ENCODE data around the gene CST9. TPM values are rescaled to one million over a fixed set of nuclear protein-coding genes. Genes with fewer than 3 reads are reported as not detected.
A peak's percentile ranks its signal among the peaks of the same experiment; 100 is the strongest.

The CST9 gene
- total and polyA plus RNA-seq, 2 of the 13 experiments (the other 11 are each of a cell fraction or from before 2014, with no cell fraction given) = 0.07 TPM; not detected in 1

GRCh38 chr20:23640671-23641667 lies 35.3 kb upstream of the CST9 start (continued):
- TF ChIP-seq ZNF136 (CRISPR knock-in tag; IDR thresholded peaks at IDR 0.05; ENCODE audit: low read depth) (no peak), ZNF550 (CRISPR knock-in tag; IDR thresholded peaks at IDR 0.05; ENCODE audit: borderline replicate concordance) (no peak), ZNF430 (CRISPR knock-in tag; IDR thresholded peaks at IDR 0.05) (no peak), AKNA (CRISPR knock-in tag; IDR thresholded peaks at IDR 0.05; ENCODE audit: borderline replicate concordance) (no peak), HMG20A (CRISPR knock-in tag; IDR thresholded peaks at IDR 0.05; ENCODE audit: borderline replicate concordance) (peak; percentile 73; the same call in 1 of the 2 replicates), SMAD9 (CRISPR knock-in tag; IDR thresholded peaks at IDR 0.05) (no peak), ZNF562 (CRISPR knock-in tag; IDR thresholded peaks at IDR 0.05; ENCODE audit: borderline replicate concordance) (no peak), RBFOX2 (IDR thresholded peaks at IDR 0.05; ENCODE audit: low read depth, low read length) (no peak), ZNF124 (CRISPR knock-in tag; IDR thresholded peaks at IDR 0.05) (peak; percentile 18; the same call in 1 of the 2 replicates), ZNF556 (CRISPR knock-in tag; IDR thresholded peaks at IDR 0.05; ENCODE audit: borderline replicate concordance) (0 out of 2 replicates have a peak, but pooled peaks have one; percentile 29), ZFP91 (CRISPR knock-in tag; IDR thresholded peaks at IDR 0.05; ENCODE audit: borderline replicate concordance) (no peak), STAG1 (CRISPR knock-in tag; IDR thresholded peaks at IDR 0.05) (peak; percentile 21; the same call in 1 of the 2 replicates), KLF16 (CRISPR knock-in tag; IDR thresholded peaks at IDR 0.05) (no peak; a peak in 1 of 4 replicates), AHDC1 (CRISPR knock-in tag; IDR thresholded peaks at IDR 0.05; ENCODE audit: borderline replicate concordance) (no peak; the same call in 1 of the 2 replicates), ZNF260 (CRISPR knock-in tag; IDR thresholded peaks at IDR 0.05; ENCODE audit: borderline replicate concordance, low read depth) (no peak)

All from HepG2 (cell line).